Transverse colon (tissue), 4 donors: ENCODE data around the gene SMARCD3. TPM values are rescaled to one million over a fixed set of nuclear protein-coding genes. Genes with fewer than 3 reads are reported as not detected.
A peak's percentile ranks its signal among the peaks of the same experiment; 100 is the strongest.

Source experiments
- DNase-seq: peaks from one replicate; pipeline ENCODE4 v3.0.0-alpha.2; 2019
- H3K27ac ChIP-seq, 4 donors: fragments of 200-600 bp; sonication (generic); 2 replicates each; pipeline ENCODE4 v1.5.1; 2016 to 2018; ENCODE audit warnings: inconsistent platforms in 4 of 4
- H3K27me3 ChIP-seq: fragments of 200-600 bp; sonication (generic); 2 replicates; pipeline ENCODE4 v1.5.1; 2017; ENCODE audit warnings: inconsistent platforms
- H3K36me3 ChIP-seq, 4 donors: fragments of 200-600 bp; sonication (generic); 2 replicates each; pipeline ENCODE4 v1.5.1; 2017 to 2019; ENCODE audit warnings: inconsistent platforms in 4 of 4
- H3K4me1 ChIP-seq, 4 donors: fragments of 200-600 bp; sonication (generic); 2 replicates each; pipeline ENCODE4 v1.5.1; 2017 to 2020; ENCODE audit warnings: inconsistent platforms in 4 of 4
- H3K4me3 ChIP-seq, 4 donors: fragments of 200-600 bp; sonication (generic); 1 replicate in 1 of 4; 2 replicates in 3 of 4; pipeline versions ENCODE4 v1.5.1 to v1.6.1; 2017 to 2019; ENCODE audit warnings: inconsistent platforms in 4 of 4
- H3K9me3 ChIP-seq, 2 donors: fragments of 200-600 bp; sonication (generic); 2 replicates each; pipeline ENCODE4 v1.5.1; 2017 to 2019; ENCODE audit warnings: inconsistent platforms in 2 of 2
- CTCF ChIP-seq, 5 experiments: fragments of 200-600 bp in 3 of 5; fragments of 450-650 bp in 2 of 5; sonication (generic) in 3 of 5; IDR thresholded peaks; 1 replicate in 2 of 5; 2 replicates in 3 of 5; pipeline ENCODE4 v1.5.1; 2016 to 2017; ENCODE audit warnings: antibody characterized with exemption in 5 of 5, inconsistent platforms in 3 of 5, mild to moderate bottlenecking in 2 of 5, moderate library complexity in 1 of 5
- EP300 ChIP-seq: sonication (generic); formaldehyde crosslinking; IDR thresholded peaks from one replicate; pipeline ENCODE4 v1.6.1; 2017; ENCODE audit warnings: antibody characterized with exemption, low read depth
- POLR2A ChIP-seq: fragments of 450-650 bp; IDR thresholded peaks from one replicate; pipeline ENCODE4 v1.6.1; 2016; ENCODE audit warnings: antibody characterized with exemption, mild to moderate bottlenecking, moderate library complexity
- POLR2AphosphoS5 ChIP-seq, 3 donors: sonication (generic); formaldehyde crosslinking; IDR thresholded peaks; one replicate each; pipeline ENCODE4 v1.6.1; 2016; ENCODE audit warnings: antibody characterized with exemption in 3 of 3
- WGBS, 2 donors: methylation state at CpG; one replicate each; pipeline ENCODE4 v1.1.5; 2018; ENCODE audit warnings: low coverage in 1 of 2; 5-methylcytosine and 5-hydroxymethylcytosine counted together
- in situ Hi-C, 4 donors: fragments of 200-750 bp; cut with MboI; loops; one replicate each; pipeline versions ENCODE4 v1.15.0 to v1.15.1; 2017; ENCODE audit warnings: low sequenced_read_pairs in 3 of 4, low pct_ligation_motif_present in 1 of 4, low pct_unique_long_range_greater_than_20kb in 1 of 4
- intact Hi-C: fragments of 100-400 bp; cut with DNase I; formaldehyde crosslinking; loops from one replicate; pipeline ENCODE4 v1.15.1; 2023; ENCODE audit warnings: low total_unique reads
- total RNA-seq, 4 donors: library from RNA; depleted of rRNA; stranded (reverse); fragments of >200 nt; gene quantifications; one replicate each; pipeline ENCODE4 v1.1.0, GENCODE V29; 2016

The SMARCD3 gene
- total RNA-seq, 4 donors from 2014 or later: 6.6 to 19.1 (median 9.9) TPM

DNA sequence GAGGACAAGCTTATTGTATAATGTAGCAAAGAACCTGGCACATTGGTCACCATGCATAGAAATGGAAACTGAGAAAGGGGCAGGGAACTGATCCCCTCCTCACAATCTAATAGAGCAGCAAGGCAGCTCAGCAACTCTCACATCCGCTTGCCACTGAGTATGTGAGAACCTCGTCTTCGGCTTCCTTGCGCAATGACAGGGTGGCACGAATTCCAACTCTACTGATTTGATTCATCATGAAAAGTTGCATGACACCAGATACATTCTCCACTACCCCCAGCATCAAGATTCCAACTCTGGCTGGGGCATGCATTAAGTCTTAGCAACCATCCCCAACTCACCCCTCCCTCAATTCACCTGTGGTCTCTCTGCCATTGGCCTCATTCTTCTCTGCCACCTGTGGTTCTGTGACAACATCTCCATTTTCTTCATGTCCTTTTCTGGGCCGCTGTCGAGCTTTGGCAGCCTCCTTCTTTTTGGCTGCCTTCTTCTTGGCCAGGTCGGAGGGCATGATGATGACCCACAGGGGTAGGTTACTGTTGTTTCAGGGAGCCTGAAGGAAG is 22.5 kb downstream of the SMARCD3 start:
- Histone ChIP-seq H3K36me3 (peaks cover 0 to 30% (median 8%) of the 10 kb centered on the region in 4 donors), H3K27me3 (no peaks in the 10 kb centered on the region), H3K4me3 (peak overlapping the region; percentile 71 to 89 (median 78)), H3K4me1 (peaks cover 14 to 27% (median 24%) of the 10 kb centered on the region in 4 donors), H3K27ac (peak overlapping the region in 3 of 4 donors; percentile 87 to 94 (median 88)), H3K9me3 (no peaks in the 10 kb centered on the region)
- no peak for TF ChIP-seq EP300
- TF ChIP-seq CTCF (IDR thresholded peaks at IDR 0.05): no peak
- no peak for TF ChIP-seq POLR2AphosphoS5 (IDR thresholded peaks at IDR 0.05)
- TF ChIP-seq POLR2A: no peak
- no peak for DNase-seq
- in situ Hi-C loops: no loop called here
- WGBS, 2 donors: 35 to 56% methylated on average over 3 to 8 of the region's 8 CpGs
- intact Hi-C loops: no loop called here

DNA sequence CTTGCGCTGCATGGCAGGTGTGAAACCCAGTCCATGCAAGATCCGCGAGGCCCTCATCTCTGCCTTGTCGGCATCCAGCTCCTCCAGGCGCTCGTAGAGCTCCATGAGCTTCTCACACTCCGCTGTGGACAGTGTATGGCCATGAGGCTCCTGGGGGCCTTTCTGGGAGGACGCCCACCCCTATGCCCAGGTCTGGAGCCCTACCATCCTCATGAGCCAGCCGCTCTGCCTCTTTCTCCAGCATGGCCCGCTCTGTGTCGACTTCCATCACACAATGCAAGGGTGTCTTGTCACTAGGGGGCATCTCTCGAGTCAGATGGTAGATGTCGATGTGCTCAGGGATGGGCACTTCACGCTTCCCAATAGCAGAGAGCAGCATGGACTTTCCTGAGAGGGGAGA is 24.8 kb downstream of the SMARCD3 start:
- DNase-seq: no peak
- TF ChIP-seq POLR2A (no peak), CTCF (IDR thresholded peaks at IDR 0.05) (no peak), POLR2AphosphoS5 (IDR thresholded peaks at IDR 0.05) (no peak), EP300 (no peak)
- Histone ChIP-seq H3K9me3 (no peaks in the 10 kb centered on the region), H3K27me3 (no peaks in the 10 kb centered on the region), H3K4me1 (peaks cover 14 to 27% (median 24%) of the 10 kb centered on the region in 4 donors), H3K27ac (no peak overlapping the region), H3K36me3 (peaks cover 0 to 45% (median 17%) of the 10 kb centered on the region in 4 donors), H3K4me3 (no peak overlapping the region)
- intact Hi-C loops: no loop called here
- WGBS, 2 donors: 92 to 96% methylated on average over 6 to 14 of the region's 14 CpGs
- in situ Hi-C loops: no loop called here

GRCh38 chr7:151218170-151218569 is 30.3 kb downstream of the SMARCD3 start:
- peaks cover 0 to 6% (median 0%) of the 10 kb centered on the region in 4 donors for H3K4me1 ChIP-seq
- no peak for DNase-seq
- intact Hi-C loops (no loop called here), in situ Hi-C loops (no loop called here)
- no peaks in the 10 kb centered on the region for H3K27me3 ChIP-seq
- H3K27ac ChIP-seq: no peak overlapping the region
- WGBS, 2 donors: 91% methylated on average over 9 of the region's 9 CpGs; no CpG with 5 or more reads in 1 of the 2 donors
- no peak for TF ChIP-seq POLR2AphosphoS5 (IDR thresholded peaks at IDR 0.05)
- no peak overlapping the region for H3K4me3 ChIP-seq
- no peaks in the 10 kb centered on the region for H3K9me3 ChIP-seq
- peaks cover 0 to 75% (median 34%) of the 10 kb centered on the region in 4 donors for H3K36me3 ChIP-seq

- Histone ChIP-seq H3K36me3 (peaks cover 0 to 51% (median 25%) of the 10 kb centered on the region in 4 donors), H3K4me3 (no peak overlapping the region), H3K27me3 (no peaks in the 10 kb centered on the region), H3K4me1 (peaks cover 0 to 6% (median 0%) of the 10 kb centered on the region in 4 donors), H3K9me3 (no peaks in the 10 kb centered on the region), H3K27ac (peak overlapping the region in 2 of 4 donors; percentile 25 to 55)
- TF ChIP-seq POLR2A: no peak
- TF ChIP-seq CTCF (IDR thresholded peaks at IDR 0.05): no peak
- TF ChIP-seq EP300: no peak
- TF ChIP-seq POLR2AphosphoS5 (IDR thresholded peaks at IDR 0.05): no peak
- DNase-seq: no peak
- intact Hi-C loops (no loop called here), in situ Hi-C loops (no loop called here)
- whole genome bisulfite sequencing, 2 donors: 79 to 100% methylated on average over 1 to 5 of the region's 5 CpGs
These were observed 33.1 kb downstream of the SMARCD3 start for GRCh38 chr7:151215396-151215795.

GRCh38 chr7:151213826-151214225 is 34.7 kb downstream of the SMARCD3 start:
- intact Hi-C loops (no loop called here), in situ Hi-C loops (no loop called here)
- Histone ChIP-seq H3K4me3 (no peak overlapping the region), H3K36me3 (peaks cover 0 to 42% (median 20%) of the 10 kb centered on the region in 4 donors), H3K4me1 (peaks cover 0 to 6% (median 0%) of the 10 kb centered on the region in 4 donors), H3K9me3 (no peaks in the 10 kb centered on the region), H3K27me3 (no peaks in the 10 kb centered on the region), H3K27ac (no peak overlapping the region)
- DNase-seq: no peak
- no peak for TF ChIP-seq POLR2AphosphoS5 (IDR thresholded peaks at IDR 0.05)
- no peak for TF ChIP-seq CTCF (IDR thresholded peaks at IDR 0.05)
- no peak for TF ChIP-seq POLR2A
- no peak for TF ChIP-seq EP300
- WGBS, 2 donors: 89% methylated on average over 3 of the region's 3 CpGs; no CpG with 5 or more reads in 1 of the 2 donors
